Liver (tissue), 9 donors: Measurements from ENCODE around the gene WFS1. TPM values are rescaled to one million over a fixed set of nuclear protein-coding genes. Genes with fewer than 3 reads are reported as not detected.

Source experiments
- DNase-seq: peaks from one replicate; pipeline ENCODE4 v3.0.0-alpha.2; 2017; ENCODE audit warnings: low spot score
- H3K27ac ChIP-seq, 2 donors: one replicate each; pipeline ENCODE4 v1.7.0; 2013; ENCODE audit warnings: inconsistent platforms in 2 of 2, low read length in 2 of 2, control low read depth in 1 of 2, low read depth in 1 of 2, mild to moderate bottlenecking in 1 of 2
- H3K27me3 ChIP-seq, 4 donors: one replicate each; pipeline versions ENCODE4 v1.6.1 to v1.7.0; 2013; ENCODE audit warnings: low read length in 3 of 4, inconsistent platforms in 1 of 4, mild to moderate bottlenecking in 1 of 4, moderate library complexity in 1 of 4; ENCODE audit not compliant: control insufficient read depth in 4 of 4, insufficient read depth in 4 of 4
- H3K36me3 ChIP-seq, 4 donors: one replicate each; pipeline versions ENCODE4 v1.6.1 to v1.7.0; 2013; ENCODE audit warnings: low read length in 3 of 4, mild to moderate bottlenecking in 3 of 4, low read depth in 1 of 4, moderate library complexity in 1 of 4; ENCODE audit not compliant: control insufficient read depth in 4 of 4, insufficient read depth in 3 of 4
- H3K4me1 ChIP-seq, 4 donors: one replicate each; pipeline versions ENCODE4 v1.6.1 to v1.7.0; 2013; ENCODE audit warnings: low read length in 3 of 4, mild to moderate bottlenecking in 3 of 4, moderate library complexity in 1 of 4; ENCODE audit not compliant: control insufficient read depth in 4 of 4, insufficient read depth in 4 of 4
- H3K4me3 ChIP-seq, 3 donors: one replicate each; pipeline versions ENCODE4 v1.6.1 to v1.7.0; 2013; ENCODE audit warnings: low read length in 3 of 3, control low read depth in 1 of 3, low read depth in 1 of 3, mild to moderate bottlenecking in 1 of 3
- H3K9ac ChIP-seq, 2 donors: one replicate each; pipeline ENCODE4 v1.7.0; 2013; ENCODE audit warnings: low read length in 2 of 2, mild to moderate bottlenecking in 2 of 2, moderate library complexity in 2 of 2, control low read depth in 1 of 2, low read depth in 1 of 2
- H3K9me3 ChIP-seq, 4 donors: one replicate each; pipeline versions ENCODE4 v1.6.1 to v1.7.0; 2013; ENCODE audit warnings: low read length in 3 of 4; ENCODE audit not compliant: control insufficient read depth in 4 of 4
- ATF3 ChIP-seq: IDR thresholded peaks from 2 replicates; pipeline ENCODE4 v1.6.1; 2016; ENCODE audit warnings: antibody characterized with exemption
- CTCF ChIP-seq: fragments of 150-350 bp; IDR thresholded peaks from 2 replicates; pipeline ENCODE4 v1.5.1; 2017; ENCODE audit warnings: improper control_type of control experiment, low read depth, low read length; ENCODE audit not compliant: missing input control
- EGR1 ChIP-seq, 2 donors: IDR thresholded peaks; 2 replicates each; pipeline ENCODE4 v1.6.1; 2016 to 2018; ENCODE audit warnings: antibody characterized with exemption in 2 of 2, low read depth in 2 of 2
- FOXA1 ChIP-seq: IDR thresholded peaks from 2 replicates; pipeline ENCODE4 v1.6.1; 2016; ENCODE audit warnings: antibody characterized with exemption
- FOXA2 ChIP-seq: IDR thresholded peaks from 2 replicates; pipeline ENCODE4 v1.6.1; 2016; ENCODE audit warnings: antibody characterized with exemption
- GABPA ChIP-seq, 2 donors: IDR thresholded peaks in 1 of 2; conservative IDR thresholded peaks in 1 of 2; 2 replicates each; pipeline ENCODE4 v1.6.1; 2016; ENCODE audit warnings: antibody characterized with exemption in 2 of 2, mild to moderate bottlenecking in 1 of 2, moderate library complexity in 1 of 2
- HNF4A ChIP-seq, 2 donors: conservative IDR thresholded peaks; 2 replicates each; pipeline ENCODE4 v1.6.1; 2016; ENCODE audit warnings: antibody characterized with exemption in 2 of 2, mild to moderate bottlenecking in 2 of 2
- HNF4G ChIP-seq: IDR thresholded peaks from 2 replicates; pipeline ENCODE4 v1.6.1; 2016; ENCODE audit warnings: antibody characterized with exemption
- JUND ChIP-seq, 2 donors: IDR thresholded peaks; 2 replicates each; pipeline ENCODE4 v1.6.1; 2016; ENCODE audit warnings: antibody characterized with exemption in 2 of 2
- MAX ChIP-seq: IDR thresholded peaks from 2 replicates; pipeline ENCODE4 v1.6.1; 2016; ENCODE audit warnings: antibody characterized with exemption
- NR2F2 ChIP-seq: IDR thresholded peaks from 2 replicates; pipeline ENCODE4 v1.6.1; 2016; ENCODE audit warnings: antibody characterized with exemption
- RAD21 ChIP-seq, 2 donors: IDR thresholded peaks; 2 replicates each; pipeline ENCODE4 v1.6.1; 2016; ENCODE audit warnings: antibody characterized with exemption in 2 of 2, mild to moderate bottlenecking in 2 of 2
- REST ChIP-seq: IDR thresholded peaks from 2 replicates; pipeline ENCODE4 v1.6.1; 2016; ENCODE audit warnings: antibody characterized with exemption, mild to moderate bottlenecking
- RXRA ChIP-seq, 2 donors: IDR thresholded peaks; 2 replicates each; pipeline ENCODE4 v1.6.1; 2017 to 2018; ENCODE audit warnings: antibody characterized with exemption in 2 of 2, mild to moderate bottlenecking in 1 of 2
- SP1 ChIP-seq: IDR thresholded peaks from 2 replicates; pipeline ENCODE4 v1.6.1; 2018; ENCODE audit warnings: antibody characterized with exemption, mild to moderate bottlenecking
- TAF1 ChIP-seq: conservative IDR thresholded peaks from 2 replicates; pipeline ENCODE4 v1.6.1; 2016; ENCODE audit warnings: antibody characterized with exemption, mild to moderate bottlenecking
- YY1 ChIP-seq: IDR thresholded peaks from 2 replicates; pipeline ENCODE4 v1.6.1; 2016; ENCODE audit warnings: antibody characterized with exemption, mild to moderate bottlenecking
- ZBTB33 ChIP-seq: IDR thresholded peaks from 2 replicates; pipeline ENCODE4 v1.6.1; 2016; ENCODE audit warnings: antibody characterized with exemption
- WGBS: extraction: QIAGEN DNeasy Blood & Tissue Kit; methylation state at CpG from one replicate; pipeline ENCODE4 v1.1.7; 2013; 5-methylcytosine and 5-hydroxymethylcytosine counted together
- polyA plus RNA-seq, 2 donors: library from polyadenylated mRNA; stranded (reverse) in 1 of 2; unstranded in 1 of 2; fragments of 200-250 nt in 1 of 2; fragments of >200 nt in 1 of 2; fragmentation: Nextera tagmentation in 1 of 2; extraction: Ambion mirVana in 1 of 2; gene quantifications; one replicate each; pipeline versions ENCODE4 v1.2.1 to v1.2.3, GENCODE V29; 2013 to 2015
- total RNA-seq, 2 donors: library from RNA; depleted of rRNA; stranded (reverse); fragments of >200 nt; gene quantifications; one replicate each; pipeline ENCODE4 v1.2.3, GENCODE V29; 2014
- donor health status: healthy.
- donor health status: healthy.
- donor health status: healthy.
- donor health status: healthy.
- donor health status: healthy.

Gene WFS1
- total and polyA plus RNA-seq, 4 donors: 6.0 to 23.9 (median 13.0) TPM

- Histone ChIP-seq H3K9ac (no peak overlapping the region), H3K27me3 (no peaks in the 10 kb centered on the region), H3K9me3 (no peaks in the 10 kb centered on the region), H3K4me1 (no peaks in the 10 kb centered on the region), H3K4me3 (no peak overlapping the region), H3K36me3 (no peaks in the 10 kb centered on the region), H3K27ac (no peak overlapping the region)
- 90% methylated on average over 14 of the region's 14 CpGs for WGBS
- DNase-seq: no peak
- no peak for TF ChIP-seq REST
- no peak for TF ChIP-seq RXRA (IDR thresholded peaks at IDR 0.05)
- TF ChIP-seq RAD21 (IDR thresholded peaks at IDR 0.05): no peak
- TF ChIP-seq ZBTB33: no peak
- no peak for TF ChIP-seq FOXA2
- no peak for TF ChIP-seq NR2F2
- no peak for TF ChIP-seq CTCF
- no peak for TF ChIP-seq YY1
- TF ChIP-seq SP1: no peak
- TF ChIP-seq FOXA1: no peak
- no peak for TF ChIP-seq HNF4G
- TF ChIP-seq MAX: no peak
- no peak for TF ChIP-seq TAF1
- no peak for TF ChIP-seq GABPA (IDR thresholded peaks at IDR 0.05 in 1 of 2, conservative IDR thresholded peaks at IDR 0.05 in 1 of 2)
- no peak for TF ChIP-seq JUND (IDR thresholded peaks at IDR 0.05)
- TF ChIP-seq HNF4A (conservative IDR thresholded peaks at IDR 0.05): no peak
- no peak for TF ChIP-seq ATF3
- TF ChIP-seq EGR1 (IDR thresholded peaks at IDR 0.05; ENCODE audit: low read depth in 2 of 2): no peak
These were observed 56.2 kb downstream of the WFS1 start for GRCh38 chr4:6325788-6326290.
